PC-9 (cell line): ENCODE data around the gene FUOM. TPM values are rescaled to one million over a fixed set of nuclear protein-coding genes. Genes with fewer than 3 reads are reported as not detected.
"Not testable (repeated sequence)": the region's sequence is repeated elsewhere in the genome, so short reads cannot be mapped to it uniquely, and the experiment has no call there.

ENCODE experiments used
- BruUV-seq: library from RNA; stranded (reverse); fragments of 400-500 nt; replicated peaks from 2 replicates; lab custom pipeline; 2021; lab: Mats Ljungman, UMichigan
- CTCF ChIA-PET: fragments of 300-600 bp; sonication (Branson Sonifier 250); formaldehyde crosslinking; loops from one replicate; lab custom pipeline; 2022; ENCODE audit warnings: antibody characterized with exemption; lab: Charles Lee
- POLR2A ChIA-PET: fragments of 300-600 bp; sonication (Branson Sonifier 250); formaldehyde crosslinking; loops from one replicate; lab custom pipeline; 2022; ENCODE audit warnings: antibody characterized with exemption; ENCODE audit not compliant: unreplicated experiment; lab: Charles Lee
- DNase-seq, 2 experiments: peaks; one replicate each; pipeline versions ENCODE4 v3.0.0 to v3.0.0-alpha.2; 2015 to 2022; ENCODE audit warnings: mixed read lengths in 1 of 2
- H2AFZ ChIP-seq: fragments of 200-600 bp; sonication (generic); 2 replicates; pipeline ENCODE4 v1.8.1; 2017; ENCODE audit warnings: antibody characterized with exemption
- H3F3A ChIP-seq: fragments of 200-600 bp; sonication (generic); 2 replicates; pipeline ENCODE4 v1.8.1; 2017; ENCODE audit warnings: antibody characterized with exemption, mild to moderate bottlenecking, low read depth; ENCODE audit not compliant: insufficient read depth
- H3K27ac ChIP-seq: fragments of 200-600 bp; sonication (generic); 2 replicates; pipeline ENCODE4 v1.6.1; 2016; ENCODE audit warnings: mixed run types
- H3K27me3 ChIP-seq: fragments of 200-600 bp; sonication (generic); 2 replicates; pipeline ENCODE4 v1.6.1; 2016; ENCODE audit warnings: low read depth, mixed run types; ENCODE audit not compliant: insufficient read depth
- H3K36me3 ChIP-seq: fragments of 200-600 bp; sonication (generic); 2 replicates; pipeline ENCODE4 v1.6.1; 2016; ENCODE audit warnings: low read depth, mixed run types
- H3K4me1 ChIP-seq: fragments of 200-600 bp; sonication (generic); replicated peaks from 2 replicates; pipeline ENCODE4 v1.6.1; 2016; ENCODE audit warnings: mixed run types; ENCODE audit not compliant: insufficient read depth
- H3K4me2 ChIP-seq: fragments of 200-600 bp; sonication (generic); 2 replicates; pipeline ENCODE4 v1.6.1; 2017; ENCODE audit warnings: mixed run types
- H3K4me3 ChIP-seq: fragments of 200-600 bp; sonication (generic); 2 replicates; pipeline ENCODE4 v1.6.1; 2016; ENCODE audit warnings: mixed run types
- H3K79me2 ChIP-seq: fragments of 200-600 bp; sonication (generic); 2 replicates; pipeline ENCODE4 v1.6.1; 2017; ENCODE audit warnings: low read depth, mixed run types
- H3K9me2 ChIP-seq: fragments of 200-600 bp; sonication (generic); 2 replicates; pipeline ENCODE4 v1.8.1; 2017; ENCODE audit warnings: mild to moderate bottlenecking; ENCODE audit not compliant: insufficient read depth
- H3K9me3 ChIP-seq: fragments of 200-600 bp; sonication (generic); 2 replicates; pipeline ENCODE4 v1.8.1; 2016; ENCODE audit warnings: low read depth; ENCODE audit not compliant: insufficient read depth
- H4K20me1 ChIP-seq: fragments of 200-600 bp; sonication (generic); 2 replicates; pipeline ENCODE4 v1.8.1; 2017; ENCODE audit not compliant: insufficient read depth
- EZH2 ChIP-seq: fragments of 200-600 bp; sonication (generic); IDR thresholded peaks from 2 replicates; pipeline ENCODE4 v1.8.0; 2017; ENCODE audit warnings: antibody characterized with exemption, low read depth
- intact Hi-C: fragments of 100-400 bp; cut with micrococcal nuclease; formaldehyde crosslinking; loops from one replicate; pipeline ENCODE4 v1.10.0; 2022; ENCODE audit not compliant: unreplicated experiment
- total RNA-seq: library from RNA; stranded (reverse); gene quantifications from 2 replicates; pipeline ENCODE4 v1.2.3, GENCODE V29; 2021
- TF ChIP-seq, protein P1 (sequence below): fragments of 200-600 bp; sonication (generic); conservative IDR thresholded peaks from 2 replicates; pipeline ENCODE4 v1.6.1; 2017; ENCODE audit warnings: mixed run types, antibody characterized with exemption, mild to moderate bottlenecking, moderate library complexity

FUOM gene
- total RNA-seq, 1 experiment from 2014 or later = 7.4 TPM

- H3K79me2 ChIP-seq, H4K20me1 ChIP-seq, H3K4me1 ChIP-seq, BruUV-seq, H2AFZ ChIP-seq, H3K36me3 ChIP-seq, H3F3A ChIP-seq, DNase-seq, H3K27me3 ChIP-seq, H3K27ac ChIP-seq, H3K4me3 ChIP-seq, H3K9me2 ChIP-seq, POLR2A ChIA-PET, H3K4me2 ChIP-seq, H3K9me3 ChIP-seq, CTCF ChIA-PET: not testable (repeated sequence)
- intact Hi-C loops = loop anchor here (10.0 kb wide), 3 partner anchors 74 to 416 kb away; partner anchors contain the start of genes CYP2E1 and MTG1
These were observed 36.9 kb downstream of the FUOM start for GRCh38 chr10:133320852-133321422.

- intact Hi-C loops = no loop called here
- Histone ChIP-seq H3F3A (no peaks in the 10 kb centered on the region), H3K4me2 (peak overlapping the region; percentile 58), H3K27me3 (no peaks in the 10 kb centered on the region), H3K4me3 (peak overlapping the region; percentile 26; the same call in 1 of the 2 replicates), H3K27ac (no peak overlapping the region), H3K36me3 (no peaks in the 10 kb centered on the region), H3K9me3 (no peaks in the 10 kb centered on the region), H3K79me2 (no peaks in the 10 kb centered on the region), H4K20me1 (no peaks in the 10 kb centered on the region), H3K9me2 (no peaks in the 10 kb centered on the region), H2AFZ (no peak overlapping the region), H3K4me1 (no peaks in the 10 kb centered on the region)
- no TSS peak for BruUV-seq
- CTCF ChIA-PET = no interaction called here
- peak in 1 of 2 experiments; percentile 56 for DNase-seq
- POLR2A ChIA-PET = interaction anchor here (0.6 kb wide), 1 partner anchor 303 kb away, joined by 3 read pairs; no protein-coding TSS in a partner anchor
- TF ChIP-seq, protein P1, sequence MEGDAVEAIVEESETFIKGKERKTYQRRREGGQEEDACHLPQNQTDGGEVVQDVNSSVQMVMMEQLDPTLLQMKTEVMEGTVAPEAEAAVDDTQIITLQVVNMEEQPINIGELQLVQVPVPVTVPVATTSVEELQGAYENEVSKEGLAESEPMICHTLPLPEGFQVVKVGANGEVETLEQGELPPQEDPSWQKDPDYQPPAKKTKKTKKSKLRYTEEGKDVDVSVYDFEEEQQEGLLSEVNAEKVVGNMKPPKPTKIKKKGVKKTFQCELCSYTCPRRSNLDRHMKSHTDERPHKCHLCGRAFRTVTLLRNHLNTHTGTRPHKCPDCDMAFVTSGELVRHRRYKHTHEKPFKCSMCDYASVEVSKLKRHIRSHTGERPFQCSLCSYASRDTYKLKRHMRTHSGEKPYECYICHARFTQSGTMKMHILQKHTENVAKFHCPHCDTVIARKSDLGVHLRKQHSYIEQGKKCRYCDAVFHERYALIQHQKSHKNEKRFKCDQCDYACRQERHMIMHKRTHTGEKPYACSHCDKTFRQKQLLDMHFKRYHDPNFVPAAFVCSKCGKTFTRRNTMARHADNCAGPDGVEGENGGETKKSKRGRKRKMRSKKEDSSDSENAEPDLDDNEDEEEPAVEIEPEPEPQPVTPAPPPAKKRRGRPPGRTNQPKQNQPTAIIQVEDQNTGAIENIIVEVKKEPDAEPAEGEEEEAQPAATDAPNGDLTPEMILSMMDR = peak; percentile 64
- no peak for TF ChIP-seq EZH2
These were observed 39.2 kb downstream of the FUOM start for GRCh38 chr10:133318494-133319127.

GRCh38 chr10:133316732-133317131, 41.1 kb downstream of the FUOM start:
- Histone ChIP-seq H4K20me1 (no peaks in the 10 kb centered on the region), H3K9me3 (no peaks in the 10 kb centered on the region), H3K27ac (no peak overlapping the region), H3K4me1 (no peaks in the 10 kb centered on the region), H3K4me3 (no peak overlapping the region), H3K79me2 (no peaks in the 10 kb centered on the region), H3K36me3 (no peaks in the 10 kb centered on the region), H3K4me2 (no peak overlapping the region), H3K27me3 (no peaks in the 10 kb centered on the region), H3K9me2 (no peaks in the 10 kb centered on the region), H3F3A (no peaks in the 10 kb centered on the region), H2AFZ (no peak overlapping the region)
- no peak for DNase-seq
- BruUV-seq = no TSS peak
- intact Hi-C loops = no loop called here
- TF ChIP-seq, protein P1 = no peak
- no peak for TF ChIP-seq EZH2
- POLR2A ChIA-PET = no interaction called here
- CTCF ChIA-PET = no interaction called here
